ENCODE data around the gene RIPPLY3.
"Not testable (repeated sequence)": the region's sequence is repeated elsewhere in the genome, so short reads cannot be mapped to it uniquely, and the experiment has no call there.

The RIPPLY3 gene

GRCh38 chr21:36981049-36981391 lies 25.5 kb upstream of the RIPPLY3 start:
- no peak for DNase-seq (ENCODE audit: low read depth)

- no peak for DNase-seq (ENCODE audit: low read depth)
Measured at GRCh38 chr21:36981977-36982700, 24.4 kb upstream of the RIPPLY3 start.

GRCh38 chr21:36985751-36986594 lies 20.5 kb upstream of the RIPPLY3 start:
- no peak for DNase-seq (ENCODE audit: low read depth)

GRCh38 chr21:36987845-36988244 lies 18.7 kb upstream of the RIPPLY3 start:
- no peak for DNase-seq (ENCODE audit: low read depth)

- DNase-seq (ENCODE audit: low read depth), result no peak
Measured at GRCh38 chr21:36988536-36988935, 18.0 kb upstream of the RIPPLY3 start.

GRCh38 chr21:36989199-36989698 lies 17.3 kb upstream of the RIPPLY3 start:
- DNase-seq (ENCODE audit: low read depth), result not testable (repeated sequence)

- DNase-seq (ENCODE audit: low read depth), result peak; percentile 63
Measured at GRCh38 chr21:36989699-36990507, 16.6 kb upstream of the RIPPLY3 start.

- no peak for DNase-seq (ENCODE audit: low read depth)
Measured at GRCh38 chr21:36990508-36991205, 15.8 kb upstream of the RIPPLY3 start.

GRCh38 chr21:36992671-36993070 lies 13.8 kb upstream of the RIPPLY3 start:
- no peak for DNase-seq (ENCODE audit: low read depth)

- DNase-seq (ENCODE audit: low read depth), result no peak
Measured at GRCh38 chr21:36994501-36995158, 11.9 kb upstream of the RIPPLY3 start.

- not testable (repeated sequence) for DNase-seq (ENCODE audit: low read depth)
Measured at GRCh38 chr21:36995285-36995684, 11.2 kb upstream of the RIPPLY3 start.

GRCh38 chr21:36999131-36999898 lies 7.2 kb upstream of the RIPPLY3 start:
- no peak for DNase-seq (ENCODE audit: low read depth)

GRCh38 chr21:37000381-37000780 lies 6.1 kb upstream of the RIPPLY3 start:
- DNase-seq (ENCODE audit: low read depth), result no peak

- no peak for DNase-seq (ENCODE audit: low read depth)
Measured at GRCh38 chr21:37001441-37001840, 5.1 kb upstream of the RIPPLY3 start.

GRCh38 chr21:37002851-37003250 lies 3.7 kb upstream of the RIPPLY3 start:
- DNase-seq (ENCODE audit: low read depth), result not testable (repeated sequence)

- DNase-seq (ENCODE audit: low read depth), result not testable (repeated sequence)
Measured at GRCh38 chr21:37003917-37004316, 2.6 kb upstream of the RIPPLY3 start.

- DNase-seq (ENCODE audit: low read depth), result no peak
Measured at GRCh38 chr21:37005548-37006485, 685 bp upstream of the RIPPLY3 start.

- DNase-seq (ENCODE audit: low read depth), result no peak
Measured at GRCh38 chr21:37008724-37009123, 2.2 kb downstream of the RIPPLY3 start.

GRCh38 chr21:37009740-37010341 lies 3.3 kb downstream of the RIPPLY3 start:
- DNase-seq (ENCODE audit: low read depth), result no peak
